Sigmoid colon (tissue), 7 donors: ENCODE results near the gene FBLN2. TPM values are rescaled to one million over a fixed set of nuclear protein-coding genes. Genes with fewer than 3 reads are reported as not detected.
A peak's percentile ranks its signal among the peaks of the same experiment; 100 is the strongest.

Experiments
- DNase-seq: peaks from one replicate; pipeline ENCODE4 v3.0.0-alpha.2; 2019
- H3K27ac ChIP-seq, 4 donors: fragments of 200-600 bp; sonication (generic); one replicate each; pipeline ENCODE4 v1.5.1; 2016 to 2019; ENCODE audit warnings: mild to moderate bottlenecking in 1 of 4
- H3K27me3 ChIP-seq, 3 donors: fragments of 200-600 bp; sonication (generic); one replicate each; pipeline ENCODE4 v1.5.1; 2019; ENCODE audit warnings: mild to moderate bottlenecking in 1 of 3
- H3K36me3 ChIP-seq, 4 donors: fragments of 200-600 bp; sonication (generic); one replicate each; pipeline ENCODE4 v1.5.1; 2016 to 2019
- H3K4me1 ChIP-seq, 4 donors: fragments of 200-600 bp; sonication (generic); one replicate each; pipeline ENCODE4 v1.5.1; 2017 to 2019
- H3K4me3 ChIP-seq, 4 donors: fragments of 200-600 bp; sonication (generic); one replicate each; pipeline ENCODE4 v1.5.1; 2017 to 2019; ENCODE audit warnings: mild to moderate bottlenecking in 2 of 4, moderate library complexity in 1 of 4
- H3K9me3 ChIP-seq, 4 donors: fragments of 200-600 bp in 3 of 4; sonication (generic) in 3 of 4; one replicate each; pipeline versions ENCODE4 v1.5.1 to v1.6.1; 2013 to 2019
- CTCF ChIP-seq, 4 experiments: fragments of 450-650 bp in 3 of 4; fragments of 200-600 bp in 1 of 4; IDR thresholded peaks; one replicate each; pipeline ENCODE4 v1.5.1; 2016 to 2019; ENCODE audit warnings: antibody characterized with exemption in 4 of 4, mild to moderate bottlenecking in 3 of 4, moderate library complexity in 2 of 4
- EP300 ChIP-seq, 4 donors: sonication (generic); formaldehyde crosslinking; IDR thresholded peaks; one replicate each; pipeline ENCODE4 v1.6.1; 2017; ENCODE audit warnings: antibody characterized with exemption in 4 of 4
- POLR2A ChIP-seq, 2 donors: fragments of 450-650 bp; IDR thresholded peaks; one replicate each; pipeline ENCODE4 v1.6.1; 2016; ENCODE audit warnings: antibody characterized with exemption in 2 of 2, mild to moderate bottlenecking in 2 of 2, moderate library complexity in 2 of 2
- POLR2AphosphoS5 ChIP-seq, 4 donors: sonication (generic); formaldehyde crosslinking; IDR thresholded peaks; one replicate each; pipeline ENCODE4 v1.6.1; 2017; ENCODE audit warnings: antibody characterized with exemption in 4 of 4
- WGBS, 2 donors: extraction: QIAGEN DNeasy Blood & Tissue Kit; methylation state at CpG; one replicate each; pipeline ENCODE4 v1.1.7; 2013; 5-methylcytosine and 5-hydroxymethylcytosine counted together
- intact Hi-C: fragments of 100-400 bp; cut with DNase I; formaldehyde crosslinking; loops from one replicate; pipeline ENCODE4 v1.15.1; 2023
- polyA plus RNA-seq, 3 donors: library from polyadenylated mRNA; stranded (reverse); fragments of 200-250 nt; gene quantifications; one replicate each; pipeline ENCODE4 v1.2.3, GENCODE V29; 2013
- total RNA-seq, 4 donors: library from RNA; depleted of rRNA; stranded (reverse); fragments of >200 nt; gene quantifications; one replicate each; pipeline ENCODE4 v1.1.0, GENCODE V29; 2016
- donor health status: healthy with polysubstance abuse.
- donor health status: Bipolar disorder and iron deficiency.
- donor health status: healthy.

The FBLN2 gene
- total and polyA plus RNA-seq, 7 donors, result 1.2 to 134 (median 18.7) TPM

DNA sequence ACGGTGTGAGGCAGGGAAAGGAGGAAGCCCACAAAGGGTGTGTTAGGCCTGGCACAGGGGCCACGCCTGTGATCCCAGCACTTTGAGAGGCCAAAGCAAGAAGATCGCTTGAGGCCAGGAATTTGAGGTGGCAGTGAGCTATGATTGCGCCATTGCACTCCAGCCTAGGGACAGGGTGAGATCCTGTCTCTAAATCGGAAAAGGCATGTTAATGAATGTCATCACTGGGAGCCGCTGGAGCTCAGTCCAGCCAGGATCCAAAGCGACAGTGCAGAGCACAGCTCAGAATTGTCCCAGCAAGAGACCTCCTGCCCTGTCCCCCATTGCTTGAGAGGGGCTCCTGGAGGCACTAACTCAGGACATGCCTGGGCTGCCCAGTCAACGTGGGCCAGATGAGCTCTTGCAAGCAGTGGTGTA, 15.0 kb upstream of the FBLN2 start:
- Histone ChIP-seq H3K9me3 (no peaks in the 10 kb centered on the region), H3K27me3 (no peaks in the 10 kb centered on the region), H3K4me3 (no peak overlapping the region), H3K36me3 (no peaks in the 10 kb centered on the region), H3K27ac (peak overlapping the region in 1 of 4 donors; percentile 63), H3K4me1 (no peaks in the 10 kb centered on the region)
- TF ChIP-seq POLR2A (IDR thresholded peaks at IDR 0.05) (no peak), POLR2AphosphoS5 (IDR thresholded peaks at IDR 0.05) (no peak), CTCF (IDR thresholded peaks at IDR 0.05) (no peak), EP300 (IDR thresholded peaks at IDR 0.05) (no peak)
- 70 to 84% methylated on average over 8 of the region's 8 CpGs for WGBS, 2 donors
- intact Hi-C loops, result no loop called here
- no peak for DNase-seq

GRCh38 chr3:13535526-13535875, 13.4 kb upstream of the FBLN2 start:
- TF ChIP-seq CTCF (IDR thresholded peaks at IDR 0.05), result no peak
- TF ChIP-seq EP300 (IDR thresholded peaks at IDR 0.05), result no peak
- no peak for TF ChIP-seq POLR2A (IDR thresholded peaks at IDR 0.05)
- intact Hi-C loops, result no loop called here
- WGBS, 2 donors, result 85 to 90% methylated on average over 10 of the region's 10 CpGs
- no peak overlapping the region for H3K4me3 ChIP-seq
- DNase-seq, result no peak
- peak overlapping the region in 1 of 4 donors; percentile 27 for H3K27ac ChIP-seq
- no peaks in the 10 kb centered on the region for H3K9me3 ChIP-seq
- H3K36me3 ChIP-seq, result no peaks in the 10 kb centered on the region
- no peaks in the 10 kb centered on the region for H3K27me3 ChIP-seq
- H3K4me1 ChIP-seq, result no peaks in the 10 kb centered on the region

GRCh38 chr3:13535905-13536304, 13.0 kb upstream of the FBLN2 start:
- DNase-seq, result peak; percentile 73
- H3K27me3 ChIP-seq, result no peaks in the 10 kb centered on the region
- TF ChIP-seq POLR2A (IDR thresholded peaks at IDR 0.05), result no peak
- TF ChIP-seq EP300 (IDR thresholded peaks at IDR 0.05), result no peak
- TF ChIP-seq CTCF (IDR thresholded peaks at IDR 0.05), result no peak
- TF ChIP-seq POLR2AphosphoS5 (IDR thresholded peaks at IDR 0.05), result no peak
- intact Hi-C loops, result no loop called here
- no peaks in the 10 kb centered on the region for H3K4me1 ChIP-seq
- no peak overlapping the region for H3K4me3 ChIP-seq
- 79 to 83% methylated on average over 9 of the region's 9 CpGs for WGBS, 2 donors
- peak overlapping the region in 1 of 4 donors; percentile 27 for H3K27ac ChIP-seq
- no peaks in the 10 kb centered on the region for H3K36me3 ChIP-seq
- H3K9me3 ChIP-seq, result no peaks in the 10 kb centered on the region

- DNase-seq, result no peak
- 76 to 80% methylated on average over 3 of the region's 3 CpGs for WGBS, 2 donors
- TF ChIP-seq EP300 (IDR thresholded peaks at IDR 0.05), result no peak
- no peak for TF ChIP-seq CTCF (IDR thresholded peaks at IDR 0.05)
- no peak for TF ChIP-seq POLR2A (IDR thresholded peaks at IDR 0.05)
- no peak overlapping the region for H3K4me3 ChIP-seq
- H3K4me1 ChIP-seq, result no peaks in the 10 kb centered on the region
- peak overlapping the region in 2 of 4 donors; percentile 17 to 21 for H3K27ac ChIP-seq
- no peaks in the 10 kb centered on the region for H3K36me3 ChIP-seq
- intact Hi-C loops, result no loop called here
- H3K9me3 ChIP-seq, result no peaks in the 10 kb centered on the region
- no peaks in the 10 kb centered on the region for H3K27me3 ChIP-seq
Measured at GRCh38 chr3:13536432-13536831, 12.5 kb upstream of the FBLN2 start.

DNA sequence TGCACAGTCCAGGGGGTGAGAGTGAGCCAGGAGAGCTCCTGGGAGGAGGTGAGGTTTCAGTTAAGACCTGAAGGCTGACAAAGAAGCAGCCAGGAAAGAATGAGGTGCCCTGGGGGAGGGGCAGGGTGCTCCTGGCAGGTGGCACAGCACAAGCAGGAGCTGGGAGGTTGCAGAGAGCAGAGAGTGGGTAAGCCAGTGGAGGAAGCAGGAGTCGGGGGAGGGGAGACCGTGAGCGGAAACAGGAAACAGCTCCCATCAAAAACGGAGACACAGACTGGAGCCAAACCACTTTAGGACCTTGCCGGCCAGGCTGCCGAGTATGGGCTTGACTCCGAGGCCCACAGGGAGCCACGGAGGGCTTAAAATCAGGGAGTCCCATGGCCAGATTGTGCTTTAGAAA, 12.1 kb upstream of the FBLN2 start:
- Histone ChIP-seq H3K27ac (peak overlapping the region in 2 of 4 donors; percentile 21 to 65), H3K4me1 (no peaks in the 10 kb centered on the region), H3K27me3 (no peaks in the 10 kb centered on the region), H3K4me3 (no peak overlapping the region), H3K9me3 (no peaks in the 10 kb centered on the region), H3K36me3 (no peaks in the 10 kb centered on the region)
- no peak for TF ChIP-seq EP300 (IDR thresholded peaks at IDR 0.05)
- TF ChIP-seq POLR2AphosphoS5 (IDR thresholded peaks at IDR 0.05), result no peak
- TF ChIP-seq POLR2A (IDR thresholded peaks at IDR 0.05), result no peak
- TF ChIP-seq CTCF (IDR thresholded peaks at IDR 0.05), result no peak
- no peak for DNase-seq
- 16 to 47% methylated on average over 8 of the region's 8 CpGs for WGBS, 2 donors
- intact Hi-C loops, result no loop called here
